ENCODE results near the gene CD300A.

The CD300A gene

DNA sequence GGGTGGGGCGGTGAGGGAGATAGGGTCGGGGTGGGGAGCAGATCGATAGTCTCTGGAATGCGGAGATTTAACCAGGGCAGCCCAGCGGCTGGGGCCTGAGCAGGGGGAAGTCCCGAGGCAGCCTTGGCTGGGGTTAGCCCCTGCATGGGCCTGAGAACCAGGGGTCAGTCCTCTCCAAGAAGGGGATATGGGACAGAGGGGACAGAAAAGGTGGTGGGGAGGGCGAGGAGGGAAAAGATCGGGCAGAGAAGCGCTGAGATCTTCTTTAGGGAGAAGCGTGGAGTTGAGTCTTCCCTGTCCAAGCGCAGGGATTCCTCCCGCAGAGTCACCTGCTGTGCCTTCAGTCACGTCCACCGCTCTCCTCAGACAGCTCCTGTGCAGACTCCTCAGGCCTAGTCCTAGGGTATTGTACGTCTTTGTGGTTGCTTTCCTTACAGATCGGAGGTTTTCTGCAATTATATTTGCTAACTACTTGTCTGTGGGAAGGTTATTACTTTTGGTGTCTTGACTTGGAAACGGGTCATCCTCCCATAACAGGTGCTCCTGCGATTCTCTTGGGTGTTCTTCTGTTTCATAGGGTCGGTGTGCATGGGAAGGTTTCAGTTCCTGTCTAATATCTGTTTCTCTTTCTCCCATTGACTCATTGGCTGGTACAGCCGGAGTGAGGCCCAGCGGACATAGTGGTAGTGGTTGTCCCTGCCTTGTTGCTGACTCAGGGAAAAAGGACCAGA lies 952 bp downstream of the CD300A start:
- Histone ChIP-seq H3K4me3 (ENCODE audit: low read depth, low read length) (no peak overlapping the region), H3K4me1 (ENCODE audit: control insufficient read depth, insufficient read depth, low read length, unreplicated experiment) (no peaks in the 10 kb centered on the region)

DNA sequence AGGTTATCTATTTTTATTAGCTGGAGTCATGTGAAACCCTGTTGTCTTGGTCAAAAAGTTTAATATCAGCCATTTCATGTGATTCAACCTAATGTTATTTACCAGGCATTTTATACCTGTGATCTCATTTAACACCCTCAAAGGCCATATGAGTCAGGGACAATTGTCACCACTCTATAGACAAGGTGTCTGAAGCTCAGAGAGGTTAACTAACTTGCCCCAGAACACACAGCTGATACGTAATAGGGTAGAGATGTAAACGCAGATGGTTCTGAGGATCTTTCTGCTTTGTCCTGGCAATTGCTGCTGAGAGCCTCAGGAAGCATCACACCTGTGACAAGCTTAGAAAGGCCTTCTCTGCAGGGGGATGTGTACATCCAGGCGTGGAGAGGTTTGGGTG lies 4.9 kb downstream of the CD300A start:
- Histone ChIP-seq H3K27ac (ENCODE audit: low read depth, low read length) (no peak overlapping the region), H3K79me2 (ENCODE audit: control insufficient read depth, insufficient read depth, low read length, unreplicated experiment) (no peaks in the 10 kb centered on the region), H3K36me3 (ENCODE audit: insufficient read depth, low read length) (no peaks in the 10 kb centered on the region), H3K4me1 (ENCODE audit: control insufficient read depth, insufficient read depth, low read length, unreplicated experiment) (no peaks in the 10 kb centered on the region), H3K27me3 (ENCODE audit: insufficient read depth, low read length) (peaks cover 20% of the 10 kb centered on the region), H3K4me3 (ENCODE audit: low read depth, low read length) (no peak overlapping the region), H2AFZ (ENCODE audit: low read length, unreplicated experiment) (no peak overlapping the region)

More for the DNA sequence above, 952 bp downstream of the CD300A start:
- Histone ChIP-seq H2AFZ (ENCODE audit: low read length, unreplicated experiment) (no peak overlapping the region), H3K36me3 (ENCODE audit: insufficient read depth, low read length) (no peaks in the 10 kb centered on the region), H3K27ac (ENCODE audit: low read depth, low read length) (no peak overlapping the region), H3K27me3 (ENCODE audit: insufficient read depth, low read length) (peaks cover 25% of the 10 kb centered on the region), H3K79me2 (ENCODE audit: control insufficient read depth, insufficient read depth, low read length, unreplicated experiment) (no peaks in the 10 kb centered on the region)

DNA sequence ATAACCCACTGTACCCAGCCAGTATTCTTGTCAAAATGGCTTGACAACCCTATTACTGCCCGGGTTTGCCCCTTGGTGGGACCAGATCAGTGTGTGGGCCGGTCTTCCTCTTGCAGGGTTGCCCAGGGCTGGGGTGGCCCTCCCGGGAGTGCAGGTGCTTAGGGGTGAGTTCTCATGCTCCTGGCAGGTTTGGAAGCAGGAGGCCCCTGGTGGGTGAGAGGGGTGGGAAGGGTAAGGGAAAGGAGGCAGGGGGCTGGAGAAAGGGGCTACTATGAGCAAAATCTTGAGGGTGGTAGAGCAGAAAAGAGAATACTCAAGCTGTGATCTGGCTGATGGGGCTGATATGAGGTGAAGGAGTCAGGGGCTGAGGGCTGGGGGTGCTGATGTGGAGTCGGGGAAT lies 6.5 kb downstream of the CD300A start:
- H3K4me3 ChIP-seq (ENCODE audit: low read depth, low read length) = no peak overlapping the region
- H3K27me3 ChIP-seq (ENCODE audit: insufficient read depth, low read length) = peaks cover 8% of the 10 kb centered on the region
- no peaks in the 10 kb centered on the region for H3K79me2 ChIP-seq (ENCODE audit: control insufficient read depth, insufficient read depth, low read length, unreplicated experiment)
- no peaks in the 10 kb centered on the region for H3K4me1 ChIP-seq (ENCODE audit: control insufficient read depth, insufficient read depth, low read length, unreplicated experiment)
- H2AFZ ChIP-seq (ENCODE audit: low read length, unreplicated experiment) = no peak overlapping the region
- no peaks in the 10 kb centered on the region for H3K36me3 ChIP-seq (ENCODE audit: insufficient read depth, low read length)
- H3K27ac ChIP-seq (ENCODE audit: low read depth, low read length) = no peak overlapping the region

DNA sequence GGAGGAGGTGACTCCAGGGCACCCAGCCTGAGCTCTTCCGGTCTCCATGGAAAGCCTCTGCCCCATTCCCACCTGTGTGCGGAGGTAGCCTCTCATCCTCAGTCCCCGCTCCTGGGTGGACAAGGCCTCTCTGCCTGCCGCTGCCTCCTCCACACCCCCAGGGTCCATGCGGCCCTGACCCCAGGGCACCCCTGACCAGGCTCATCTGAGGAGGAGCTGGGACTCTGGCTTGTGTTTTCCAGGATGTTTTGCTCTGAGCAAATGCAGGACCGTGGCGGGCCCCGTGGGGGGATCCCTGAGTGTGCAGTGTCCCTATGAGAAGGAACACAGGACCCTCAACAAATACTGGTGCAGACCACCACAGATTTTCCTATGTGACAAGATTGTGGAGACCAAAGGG lies 6.9 kb downstream of the CD300A start:
- H3K4me1 ChIP-seq (ENCODE audit: control insufficient read depth, insufficient read depth, low read length, unreplicated experiment) = no peaks in the 10 kb centered on the region
- no peak overlapping the region for H2AFZ ChIP-seq (ENCODE audit: low read length, unreplicated experiment)
- no peak overlapping the region for H3K4me3 ChIP-seq (ENCODE audit: low read depth, low read length)
- H3K36me3 ChIP-seq (ENCODE audit: insufficient read depth, low read length) = no peaks in the 10 kb centered on the region
- no peaks in the 10 kb centered on the region for H3K79me2 ChIP-seq (ENCODE audit: control insufficient read depth, insufficient read depth, low read length, unreplicated experiment)
- no peak overlapping the region for H3K27ac ChIP-seq (ENCODE audit: low read depth, low read length)
- peaks cover 8% of the 10 kb centered on the region for H3K27me3 ChIP-seq (ENCODE audit: insufficient read depth, low read length)

DNA sequence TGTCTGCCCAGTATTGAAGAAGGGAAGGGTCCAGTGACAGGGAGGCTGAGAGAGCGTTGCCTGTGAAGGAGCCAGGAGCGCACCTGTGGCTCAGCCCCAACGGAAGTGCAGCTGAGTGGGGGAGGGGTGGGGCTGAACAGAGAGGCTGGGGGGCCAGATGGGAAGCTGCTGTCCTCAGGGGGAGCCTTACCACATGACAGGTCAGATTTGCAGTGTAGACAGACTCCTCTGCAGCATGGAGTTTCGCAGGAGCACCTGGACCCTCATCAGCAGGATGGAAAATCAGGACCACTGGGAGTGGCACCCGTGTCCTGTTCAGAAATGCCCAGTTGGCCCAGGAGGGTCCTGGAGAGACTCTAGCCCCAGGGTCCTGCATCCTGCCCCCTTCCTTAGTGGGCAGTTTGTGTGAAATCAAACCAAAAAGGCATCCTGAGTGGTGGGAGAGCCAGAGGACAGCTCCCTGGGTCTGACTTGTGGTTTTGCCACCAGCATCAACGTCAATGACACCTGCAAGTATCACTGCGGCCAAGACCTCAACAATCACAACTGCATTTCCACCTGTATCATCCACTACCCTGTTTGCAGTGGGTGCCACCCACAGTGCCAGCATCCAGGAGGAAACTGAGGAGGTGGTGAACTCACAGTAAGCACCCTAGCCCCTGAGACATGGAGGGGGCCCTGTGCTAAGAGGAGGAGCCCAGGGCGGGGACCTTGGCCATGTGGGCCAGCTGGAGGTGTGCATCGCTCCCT lies 7.8 kb downstream of the CD300A start:
- no peaks in the 10 kb centered on the region for H3K36me3 ChIP-seq (ENCODE audit: insufficient read depth, low read length)

DNA sequence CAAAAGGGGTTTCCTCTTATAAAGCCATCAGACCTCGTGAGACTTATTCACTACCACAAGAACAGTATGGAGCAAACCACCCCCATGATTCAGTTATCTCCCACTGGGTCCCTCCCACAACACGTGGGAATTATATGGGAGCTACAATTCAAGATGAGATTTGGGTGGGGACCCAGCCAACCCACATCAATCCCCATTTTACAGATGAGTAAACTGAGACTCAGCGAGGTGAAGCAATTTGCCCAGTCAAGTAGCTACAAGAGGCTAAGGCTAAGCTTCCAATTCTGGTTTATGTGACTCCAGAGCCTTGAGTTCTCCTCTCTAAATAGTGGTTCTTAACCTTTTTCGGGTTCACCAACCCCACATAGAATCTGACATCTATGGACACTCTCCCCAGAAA lies 8.8 kb downstream of the CD300A start:
- no peaks in the 10 kb centered on the region for H3K36me3 ChIP-seq (ENCODE audit: insufficient read depth, low read length)
- peaks cover 8% of the 10 kb centered on the region; the same call in 1 of the 2 replicates for H3K27me3 ChIP-seq (ENCODE audit: insufficient read depth, low read length)
- H3K79me2 ChIP-seq (ENCODE audit: control insufficient read depth, insufficient read depth, low read length, unreplicated experiment) = no peaks in the 10 kb centered on the region
- no peaks in the 10 kb centered on the region for H3K4me1 ChIP-seq (ENCODE audit: control insufficient read depth, insufficient read depth, low read length, unreplicated experiment)
- no peak overlapping the region for H3K27ac ChIP-seq (ENCODE audit: low read depth, low read length)
- H3K4me3 ChIP-seq (ENCODE audit: low read depth, low read length) = no peak overlapping the region
- H2AFZ ChIP-seq (ENCODE audit: low read length, unreplicated experiment) = no peak overlapping the region

More for the DNA sequence above, 7.8 kb downstream of the CD300A start:
- Histone ChIP-seq H2AFZ (ENCODE audit: low read length, unreplicated experiment) (no peak overlapping the region), H3K4me3 (ENCODE audit: low read depth, low read length) (no peak overlapping the region), H3K27me3 (ENCODE audit: insufficient read depth, low read length) (peaks cover 8% of the 10 kb centered on the region), H3K79me2 (ENCODE audit: control insufficient read depth, insufficient read depth, low read length, unreplicated experiment) (no peaks in the 10 kb centered on the region), H3K4me1 (ENCODE audit: control insufficient read depth, insufficient read depth, low read length, unreplicated experiment) (no peaks in the 10 kb centered on the region), H3K27ac (ENCODE audit: low read depth, low read length) (no peak overlapping the region)

DNA sequence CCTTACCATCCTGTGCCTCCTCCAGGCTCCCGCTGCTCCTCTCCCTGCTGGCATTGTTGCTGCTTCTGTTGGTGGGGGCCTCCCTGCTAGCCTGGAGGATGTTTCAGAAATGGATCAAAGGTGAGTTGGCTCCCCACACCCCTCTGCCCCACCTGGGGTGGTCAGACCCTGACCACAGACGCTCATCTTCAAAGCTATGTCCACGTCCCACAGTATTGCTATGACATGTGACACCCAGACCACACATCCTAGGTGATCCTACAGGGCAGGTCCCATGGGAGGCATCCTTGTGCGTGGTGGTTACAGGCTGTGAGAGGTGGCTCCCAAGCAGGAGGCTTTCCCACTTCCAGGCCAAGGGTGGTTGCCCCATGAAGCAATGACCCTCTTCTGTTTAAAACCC lies 11.0 kb downstream of the CD300A start:
- Histone ChIP-seq H3K27ac (ENCODE audit: low read depth, low read length) (no peak overlapping the region), H3K36me3 (ENCODE audit: insufficient read depth, low read length) (no peaks in the 10 kb centered on the region), H2AFZ (ENCODE audit: low read length, unreplicated experiment) (no peak overlapping the region), H3K79me2 (ENCODE audit: control insufficient read depth, insufficient read depth, low read length, unreplicated experiment) (no peaks in the 10 kb centered on the region), H3K4me1 (ENCODE audit: control insufficient read depth, insufficient read depth, low read length, unreplicated experiment) (no peaks in the 10 kb centered on the region), H3K27me3 (ENCODE audit: insufficient read depth, low read length) (peaks cover 12% of the 10 kb centered on the region; the same call in 1 of the 2 replicates), H3K4me3 (ENCODE audit: low read depth, low read length) (no peak overlapping the region)

DNA sequence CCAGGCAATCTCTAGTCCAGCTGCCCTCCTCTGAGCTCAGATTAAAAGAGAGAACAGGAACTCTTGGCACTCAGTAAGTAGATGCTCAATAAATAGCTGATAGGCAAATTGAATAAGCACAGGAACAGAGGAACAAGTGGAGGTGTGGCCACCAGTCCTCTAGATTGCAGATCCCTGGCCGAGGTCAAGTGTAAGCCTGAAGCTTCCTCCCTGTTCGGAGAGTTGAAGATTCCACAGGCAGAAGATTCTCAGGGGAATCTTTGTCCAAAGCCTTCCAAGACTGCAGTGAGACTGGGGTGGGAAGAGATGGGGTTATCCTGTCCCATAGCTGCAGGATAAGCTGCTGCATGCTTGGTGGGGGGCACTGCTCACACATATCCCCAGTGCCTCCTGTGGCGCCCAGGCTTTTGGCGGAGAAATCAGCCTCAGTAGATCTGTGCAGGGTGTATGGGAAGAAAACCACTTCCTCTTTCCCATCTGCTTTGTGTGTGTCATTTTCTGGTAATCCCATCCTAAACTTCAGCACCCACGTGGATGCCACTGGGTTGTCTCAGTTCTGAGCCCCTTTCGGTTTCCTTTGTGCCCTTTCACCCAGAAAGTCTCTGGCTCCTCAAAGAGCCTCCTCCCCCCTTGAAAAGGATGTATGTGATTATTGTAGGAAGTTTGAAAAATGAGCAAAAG lies 12.1 kb downstream of the CD300A start:
- no peaks in the 10 kb centered on the region for H3K4me1 ChIP-seq (ENCODE audit: control insufficient read depth, insufficient read depth, low read length, unreplicated experiment)

DNA sequence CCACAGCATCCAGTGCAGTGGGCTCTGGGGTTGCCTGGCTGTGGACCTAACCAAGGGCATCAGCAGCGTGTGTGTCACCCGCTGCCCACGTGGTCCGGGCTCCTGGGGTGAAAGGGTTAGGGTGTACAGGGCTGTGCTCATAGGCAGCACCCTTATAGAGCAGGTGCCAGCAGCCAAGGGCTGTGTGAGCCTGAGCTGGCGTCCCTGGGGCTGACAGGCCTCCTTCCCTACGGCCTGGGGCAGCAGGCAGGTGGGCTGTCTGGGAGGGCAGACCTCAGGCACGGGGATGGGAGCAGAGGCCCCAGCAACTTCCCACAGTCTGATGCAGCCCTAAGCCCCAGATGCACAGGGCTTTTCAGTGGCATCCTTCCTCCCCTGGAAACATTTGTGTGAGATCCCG lies 13.9 kb downstream of the CD300A start:
- H2AFZ ChIP-seq (ENCODE audit: low read length, unreplicated experiment) = no peak overlapping the region
- H3K4me1 ChIP-seq (ENCODE audit: control insufficient read depth, insufficient read depth, low read length, unreplicated experiment) = no peaks in the 10 kb centered on the region
- H3K27ac ChIP-seq (ENCODE audit: low read depth, low read length) = no peak overlapping the region
- H3K27me3 ChIP-seq (ENCODE audit: insufficient read depth, low read length) = peaks cover 23% of the 10 kb centered on the region
- H3K79me2 ChIP-seq (ENCODE audit: control insufficient read depth, insufficient read depth, low read length, unreplicated experiment) = no peaks in the 10 kb centered on the region
- no peak overlapping the region for H3K4me3 ChIP-seq (ENCODE audit: low read depth, low read length)
- no peaks in the 10 kb centered on the region for H3K36me3 ChIP-seq (ENCODE audit: insufficient read depth, low read length)

More for the DNA sequence above, 12.1 kb downstream of the CD300A start:
- Histone ChIP-seq H3K27me3 (ENCODE audit: insufficient read depth, low read length) (peaks cover 12% of the 10 kb centered on the region; the same call in 1 of the 2 replicates), H3K27ac (ENCODE audit: low read depth, low read length) (no peak overlapping the region), H3K4me3 (ENCODE audit: low read depth, low read length) (no peak overlapping the region), H3K36me3 (ENCODE audit: insufficient read depth, low read length) (no peaks in the 10 kb centered on the region), H3K79me2 (ENCODE audit: control insufficient read depth, insufficient read depth, low read length, unreplicated experiment) (no peaks in the 10 kb centered on the region), H2AFZ (ENCODE audit: low read length, unreplicated experiment) (no peak overlapping the region)

DNA sequence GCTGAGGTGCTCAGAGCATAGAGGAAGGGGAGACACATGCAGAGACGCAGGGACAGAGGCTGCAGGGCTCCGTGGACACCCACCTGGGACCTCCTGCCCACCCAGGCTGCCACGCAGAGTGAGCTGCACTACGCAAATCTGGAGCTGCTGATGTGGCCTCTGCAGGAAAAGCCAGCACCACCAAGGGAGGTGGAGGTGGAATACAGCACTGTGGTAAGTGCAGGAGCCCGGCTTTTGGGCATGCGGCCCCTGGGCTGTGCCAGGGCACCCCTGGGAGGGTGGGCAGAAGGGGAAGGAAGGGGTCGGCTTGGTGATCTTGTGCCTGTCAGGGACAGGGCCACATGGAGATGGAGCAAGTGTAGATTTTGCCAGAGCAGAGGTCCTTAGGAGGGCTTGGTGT lies 15.2 kb downstream of the CD300A start:
- Histone ChIP-seq H3K27me3 (ENCODE audit: insufficient read depth, low read length) (peaks cover 34% of the 10 kb centered on the region), H3K79me2 (ENCODE audit: control insufficient read depth, insufficient read depth, low read length, unreplicated experiment) (no peaks in the 10 kb centered on the region), H3K4me3 (ENCODE audit: low read depth, low read length) (no peak overlapping the region), H3K27ac (ENCODE audit: low read depth, low read length) (no peak overlapping the region), H3K36me3 (ENCODE audit: insufficient read depth, low read length) (no peaks in the 10 kb centered on the region), H3K4me1 (ENCODE audit: control insufficient read depth, insufficient read depth, low read length, unreplicated experiment) (no peaks in the 10 kb centered on the region), H2AFZ (ENCODE audit: low read length, unreplicated experiment) (no peak overlapping the region)
